NT2/D1 (cell line): ENCODE data around the gene BBS9.

Source experiments
- DNase-seq: peaks from one replicate; pipeline ENCODE4 v3.0.0-alpha.2; 2011; ENCODE audit warnings: low read depth, low spot score
- H3K27me3 ChIP-seq: 2 replicates; pipeline ENCODE4 v1.6.0; 2011; ENCODE audit warnings: mild to moderate bottlenecking; ENCODE audit not compliant: insufficient read length, insufficient read depth
- H3K36me3 ChIP-seq: 2 replicates; pipeline ENCODE4 v1.6.1; 2011; ENCODE audit warnings: mild to moderate bottlenecking, low read length, mixed read lengths; ENCODE audit not compliant: insufficient read depth, insufficient read length
- H3K4me1 ChIP-seq: 2 replicates; pipeline ENCODE4 v1.5.1; 2011; ENCODE audit not compliant: insufficient read depth, insufficient read length
- H3K4me3 ChIP-seq: 2 replicates; pipeline ENCODE4 v1.5.1; 2011; ENCODE audit warnings: low read depth; ENCODE audit not compliant: insufficient read length
- H3K9ac ChIP-seq: 2 replicates; pipeline ENCODE4 v1.6.0; 2011; ENCODE audit warnings: low read depth; ENCODE audit not compliant: insufficient read length
- H3K9me3 ChIP-seq: 2 replicates; pipeline ENCODE4 v1.5.1; 2011; ENCODE audit warnings: mild to moderate bottlenecking, low read length; ENCODE audit not compliant: insufficient read depth
- SUZ12 ChIP-seq: IDR thresholded peaks from 2 replicates; pipeline ENCODE4 v1.6.1; 2011; ENCODE audit not compliant: insufficient read length, insufficient read depth; ENCODE audit errors: extremely low read depth
- YY1 ChIP-seq: IDR thresholded peaks from 2 replicates; pipeline ENCODE4 v1.6.1; 2011; ENCODE audit not compliant: insufficient read length, insufficient read depth
- ZNF274 ChIP-seq: IDR thresholded peaks from 2 replicates; pipeline ENCODE4 v1.6.1; 2011; ENCODE audit warnings: mild to moderate bottlenecking, low read depth, low read length

The BBS9 gene

GRCh38 chr7:33592718-33593117 is 463.4 kb downstream of the BBS9 start:
- Histone ChIP-seq H3K36me3 (no peaks in the 10 kb centered on the region), H3K27me3 (no peaks in the 10 kb centered on the region), H3K4me1 (no peaks in the 10 kb centered on the region), H3K4me3 (no peak overlapping the region), H3K9ac (no peak overlapping the region), H3K9me3 (no peaks in the 10 kb centered on the region)
- no peak for DNase-seq
- no peak for TF ChIP-seq SUZ12
- TF ChIP-seq ZNF274, result no peak
- no peak for TF ChIP-seq YY1

- Histone ChIP-seq H3K4me1 (no peaks in the 10 kb centered on the region), H3K9me3 (no peaks in the 10 kb centered on the region), H3K27me3 (no peaks in the 10 kb centered on the region), H3K9ac (no peak overlapping the region), H3K4me3 (no peak overlapping the region), H3K36me3 (no peaks in the 10 kb centered on the region)
- DNase-seq, result no peak
- TF ChIP-seq SUZ12, result no peak
- TF ChIP-seq ZNF274, result no peak
- TF ChIP-seq YY1, result no peak
Observed at GRCh38 chr7:33593611-33594010, 464.2 kb downstream of the BBS9 start.

- H3K9me3 ChIP-seq, result no peaks in the 10 kb centered on the region
- no peaks in the 10 kb centered on the region for H3K4me1 ChIP-seq
- no peak for TF ChIP-seq ZNF274
- no peak for TF ChIP-seq SUZ12
- no peak for TF ChIP-seq YY1
- no peak overlapping the region for H3K9ac ChIP-seq
- H3K36me3 ChIP-seq, result no peaks in the 10 kb centered on the region
- no peak for DNase-seq
- H3K27me3 ChIP-seq, result no peaks in the 10 kb centered on the region
- no peak overlapping the region for H3K4me3 ChIP-seq
Observed at GRCh38 chr7:33596686-33597085, 467.3 kb downstream of the BBS9 start.

GRCh38 chr7:33597181-33597580 is 467.8 kb downstream of the BBS9 start:
- no peaks in the 10 kb centered on the region for H3K27me3 ChIP-seq
- no peaks in the 10 kb centered on the region for H3K36me3 ChIP-seq
- H3K9me3 ChIP-seq, result no peaks in the 10 kb centered on the region
- H3K4me1 ChIP-seq, result no peaks in the 10 kb centered on the region
- no peak for DNase-seq
- H3K9ac ChIP-seq, result no peak overlapping the region
- H3K4me3 ChIP-seq, result no peak overlapping the region
- TF ChIP-seq SUZ12 (no peak), YY1 (no peak), ZNF274 (no peak)

- DNase-seq, result no peak
- no peaks in the 10 kb centered on the region for H3K4me1 ChIP-seq
- TF ChIP-seq YY1 (no peak), SUZ12 (no peak), ZNF274 (no peak)
Observed at GRCh38 chr7:33601101-33601500, 471.7 kb downstream of the BBS9 start.

GRCh38 chr7:33601884-33602283 is 472.5 kb downstream of the BBS9 start:
- no peaks in the 10 kb centered on the region for H3K36me3 ChIP-seq
- H3K9ac ChIP-seq, result no peak overlapping the region
- no peak overlapping the region for H3K4me3 ChIP-seq
- H3K4me1 ChIP-seq, result no peaks in the 10 kb centered on the region
- TF ChIP-seq YY1, result no peak
- TF ChIP-seq SUZ12, result no peak
- TF ChIP-seq ZNF274, result no peak
- H3K9me3 ChIP-seq, result no peaks in the 10 kb centered on the region
- H3K27me3 ChIP-seq, result no peaks in the 10 kb centered on the region
- no peak for DNase-seq

More at GRCh38 chr7:33601101-33601500, 471.7 kb downstream of the BBS9 start:
- Histone ChIP-seq H3K9ac (no peak overlapping the region), H3K27me3 (no peaks in the 10 kb centered on the region), H3K9me3 (no peaks in the 10 kb centered on the region), H3K4me3 (no peak overlapping the region), H3K36me3 (no peaks in the 10 kb centered on the region)

- Histone ChIP-seq H3K4me3 (no peak overlapping the region), H3K4me1 (no peaks in the 10 kb centered on the region), H3K9ac (no peak overlapping the region), H3K9me3 (0 out of 2 replicates have a peak, but pooled peaks cover 5% of the 10 kb centered on the region), H3K36me3 (no peaks in the 10 kb centered on the region), H3K27me3 (no peaks in the 10 kb centered on the region)
- DNase-seq, result no peak
- TF ChIP-seq SUZ12, result no peak
- TF ChIP-seq YY1, result no peak
- no peak for TF ChIP-seq ZNF274
Observed at GRCh38 chr7:33604056-33604455, 474.7 kb downstream of the BBS9 start.

GRCh38 chr7:33610918-33611317 is 481.6 kb downstream of the BBS9 start:
- TF ChIP-seq SUZ12 (no peak), YY1 (no peak), ZNF274 (no peak)
- Histone ChIP-seq H3K4me3 (no peak overlapping the region), H3K9ac (no peak overlapping the region), H3K27me3 (no peaks in the 10 kb centered on the region), H3K4me1 (no peaks in the 10 kb centered on the region), H3K36me3 (no peaks in the 10 kb centered on the region), H3K9me3 (0 out of 2 replicates have a peak, but pooled peaks cover 5% of the 10 kb centered on the region)
- no peak for DNase-seq
